Tibial artery (tissue), 4 donors: Measurements from ENCODE around the gene TRIM24.

Experiments used
- DNase-seq, 2 donors: peaks; one replicate each; pipeline ENCODE4 v3.0.0-alpha.2; 2019
- H3K27ac ChIP-seq, 2 donors: fragments of 200-600 bp; sonication (generic) in 1 of 2; 1 replicate in 1 of 2; 2 replicates in 1 of 2; pipeline ENCODE4 v1.5.1; 2018 to 2019; ENCODE audit warnings: mild to moderate bottlenecking in 1 of 2
- H3K27me3 ChIP-seq, 2 donors: fragments of 200-600 bp; sonication (generic) in 1 of 2; one replicate each; pipeline versions ENCODE4 v1.5.1 to v1.6.0; 2016 to 2019
- H3K36me3 ChIP-seq, 3 donors: fragments of 200-600 bp; sonication (generic) in 2 of 3; one replicate each; pipeline ENCODE4 v1.5.1; 2016 to 2019; ENCODE audit warnings: mild to moderate bottlenecking in 2 of 3
- H3K4me1 ChIP-seq, 4 donors: fragments of 200-600 bp; sonication (generic) in 2 of 4; 1 replicate in 3 of 4; 2 replicates in 1 of 4; pipeline ENCODE4 v1.5.1; 2016 to 2019
- H3K4me3 ChIP-seq, 2 donors: fragments of 200-600 bp; sonication (generic) in 1 of 2; 1 replicate in 1 of 2; 2 replicates in 1 of 2; pipeline ENCODE4 v1.5.1; 2018 to 2019; ENCODE audit warnings: mild to moderate bottlenecking in 2 of 2
- H3K9me3 ChIP-seq, 3 donors: fragments of 200-600 bp; sonication (generic) in 1 of 3; one replicate each; pipeline ENCODE4 v1.5.1; 2016 to 2019
- CTCF ChIP-seq, 2 experiments: fragments of 200-600 bp in 1 of 2; fragments of 450-650 bp in 1 of 2; IDR thresholded peaks; one replicate each; pipeline ENCODE4 v1.5.1; 2017 to 2019; ENCODE audit warnings: antibody characterized with exemption in 2 of 2, mild to moderate bottlenecking in 1 of 2, moderate library complexity in 1 of 2
- intact Hi-C: fragments of 100-400 bp; cut with DNase I; formaldehyde crosslinking; loops from one replicate; pipeline ENCODE4 v1.15.0; 2023; ENCODE audit warnings: low total_unique reads

The TRIM24 gene

GRCh38 chr7:138500892-138501291 is 40.8 kb downstream of the TRIM24 start:
- H3K36me3 ChIP-seq: peaks cover 0 to 5% (median 0%) of the 10 kb centered on the region in 3 donors
- intact Hi-C loops: no loop called here
- H3K27ac ChIP-seq: no peak overlapping the region
- no peak for DNase-seq
- H3K27me3 ChIP-seq: no peaks in the 10 kb centered on the region
- no peaks in the 10 kb centered on the region for H3K9me3 ChIP-seq
- no peak overlapping the region for H3K4me3 ChIP-seq
- H3K4me1 ChIP-seq: no peaks in the 10 kb centered on the region
- TF ChIP-seq CTCF (IDR thresholded peaks at IDR 0.05): no peak

GRCh38 chr7:138502023-138502767 is 42.1 kb downstream of the TRIM24 start:
- Histone ChIP-seq H3K27me3 (no peaks in the 10 kb centered on the region), H3K9me3 (no peaks in the 10 kb centered on the region), H3K36me3 (peaks cover 0 to 5% (median 0%) of the 10 kb centered on the region in 3 donors), H3K27ac (no peak overlapping the region), H3K4me1 (no peaks in the 10 kb centered on the region), H3K4me3 (no peak overlapping the region)
- DNase-seq: no peak
- intact Hi-C loops: no loop called here
- no peak for TF ChIP-seq CTCF (IDR thresholded peaks at IDR 0.05)

GRCh38 chr7:138505361-138505873 is 45.4 kb downstream of the TRIM24 start:
- intact Hi-C loops: no loop called here
- no peaks in the 10 kb centered on the region for H3K4me1 ChIP-seq
- no peak for TF ChIP-seq CTCF (IDR thresholded peaks at IDR 0.05)
- H3K36me3 ChIP-seq: peaks cover 0 to 5% (median 5%) of the 10 kb centered on the region in 3 donors
- H3K9me3 ChIP-seq: no peaks in the 10 kb centered on the region
- H3K27me3 ChIP-seq: no peaks in the 10 kb centered on the region
- H3K27ac ChIP-seq: no peak overlapping the region
- DNase-seq: no peak
- H3K4me3 ChIP-seq: no peak overlapping the region

GRCh38 chr7:138506764-138507163 is 46.7 kb downstream of the TRIM24 start:
- no peak overlapping the region for H3K4me3 ChIP-seq
- peaks cover 4 to 13% (median 6%) of the 10 kb centered on the region in 3 donors for H3K36me3 ChIP-seq
- no peak for TF ChIP-seq CTCF (IDR thresholded peaks at IDR 0.05)
- no peak for DNase-seq
- no peaks in the 10 kb centered on the region for H3K9me3 ChIP-seq
- H3K4me1 ChIP-seq: no peaks in the 10 kb centered on the region
- intact Hi-C loops: no loop called here
- no peak overlapping the region for H3K27ac ChIP-seq
- H3K27me3 ChIP-seq: no peaks in the 10 kb centered on the region

GRCh38 chr7:138510003-138510402 is 49.9 kb downstream of the TRIM24 start:
- intact Hi-C loops: no loop called here
- TF ChIP-seq CTCF (IDR thresholded peaks at IDR 0.05): no peak
- no peak overlapping the region for H3K27ac ChIP-seq
- no peaks in the 10 kb centered on the region for H3K27me3 ChIP-seq
- peaks cover 8 to 22% (median 17%) of the 10 kb centered on the region in 3 donors for H3K36me3 ChIP-seq
- no peaks in the 10 kb centered on the region for H3K9me3 ChIP-seq
- H3K4me3 ChIP-seq: no peak overlapping the region
- no peak for DNase-seq
- peaks cover 0 to 4% (median 2%) of the 10 kb centered on the region in 4 donors for H3K4me1 ChIP-seq
